ENCODE results near the gene TMCC3. TPM values are rescaled to one million over a fixed set of nuclear protein-coding genes. Genes with fewer than 3 reads are reported as not detected.

TMCC3 gene
- 10 to 100 TPM; 13.5 to 15.4 TPM for total RNA-seq

GRCh38 chr12:94650143-94651056 lies at the start of gene TMCC3:
TMCC3 (minus strand) TSS chr12:94650557; CDS start chr12:94650430, 127 bp downstream.
- Histone ChIP-seq H3K27ac (peak within 1 kb of the TSS; percentile 63 to 83), H3K27me3 (replicated peaks; ENCODE audit: insufficient read depth) (no peaks in the 10 kb centered on the region), H3K4me1 (replicated peaks) (peaks cover 3% of the 10 kb centered on the region), H3K9me3 (no peaks in the 10 kb centered on the region), H3K4me3 (peak within 1 kb of the TSS; percentile 63 to 84), H3K36me3 (no peaks in the 10 kb centered on the region)
- intact Hi-C loops (cut with DNase I), result no loop called here
- WGBS, result 1% methylated on average over 52 of the region's 82 CpGs
- peak; percentile 71 for TF ChIP-seq POLR2A (IDR thresholded peaks at IDR 0.05)
- TF ChIP-seq POLR2AphosphoS5 (IDR thresholded peaks at IDR 0.05), result no peak
- TF ChIP-seq CTCF (IDR thresholded peaks at IDR 0.05), result peak in 2 of 4 experiments; percentile 0 to 9
- peak; percentile 39 for DNase-seq (ENCODE audit: low spot score)

GRCh38 chr12:94699801-94700200 lies 49.4 kb upstream of the TMCC3 start:
- 70% methylated on average over 1 of the region's 1 CpG for WGBS
- no peaks in the 10 kb centered on the region for H3K9me3 ChIP-seq
- DNase-seq (ENCODE audit: low spot score), result no peak
- no peaks in the 10 kb centered on the region for H3K36me3 ChIP-seq
- no peak for TF ChIP-seq CTCF (IDR thresholded peaks at IDR 0.05)
- TF ChIP-seq POLR2A (IDR thresholded peaks at IDR 0.05), result no peak
- TF ChIP-seq POLR2AphosphoS5 (IDR thresholded peaks at IDR 0.05), result no peak
- H3K4me1 ChIP-seq (replicated peaks), result peaks cover 8% of the 10 kb centered on the region
- no peak overlapping the region for H3K27ac ChIP-seq
- intact Hi-C loops (cut with DNase I), result no loop called here
- no peak overlapping the region for H3K4me3 ChIP-seq
- H3K27me3 ChIP-seq (replicated peaks; ENCODE audit: insufficient read depth), result no peaks in the 10 kb centered on the region

- intact Hi-C loops (cut with DNase I), result no loop called here
- no peaks in the 10 kb centered on the region for H3K36me3 ChIP-seq
- no peak overlapping the region for H3K4me3 ChIP-seq
- H3K9me3 ChIP-seq, result no peaks in the 10 kb centered on the region
- DNase-seq (ENCODE audit: low spot score), result no peak
- no peaks in the 10 kb centered on the region for H3K27me3 ChIP-seq (replicated peaks; ENCODE audit: insufficient read depth)
- no peak overlapping the region for H3K27ac ChIP-seq
- H3K4me1 ChIP-seq (replicated peaks), result no peaks in the 10 kb centered on the region
- WGBS, result 69% methylated on average over 3 of the region's 3 CpGs
- TF ChIP-seq CTCF (IDR thresholded peaks at IDR 0.05), result no peak
- no peak for TF ChIP-seq POLR2AphosphoS5 (IDR thresholded peaks at IDR 0.05)
- TF ChIP-seq POLR2A (IDR thresholded peaks at IDR 0.05), result no peak
Observed at GRCh38 chr12:94698578-94698977, 48.2 kb upstream of the TMCC3 start.

- intact Hi-C loops (cut with DNase I), result no loop called here
- H3K27ac ChIP-seq, result no peak overlapping the region
Observed at GRCh38 chr12:94697631-94698030, 47.3 kb upstream of the TMCC3 start.

More at GRCh38 chr12:94697631-94698030, 47.3 kb upstream of the TMCC3 start:
- no peaks in the 10 kb centered on the region for H3K27me3 ChIP-seq (replicated peaks; ENCODE audit: insufficient read depth)
- TF ChIP-seq POLR2AphosphoS5 (IDR thresholded peaks at IDR 0.05), result no peak
- TF ChIP-seq POLR2A (IDR thresholded peaks at IDR 0.05), result no peak
- no peak for TF ChIP-seq CTCF (IDR thresholded peaks at IDR 0.05)
- H3K36me3 ChIP-seq, result no peaks in the 10 kb centered on the region
- no peaks in the 10 kb centered on the region for H3K4me1 ChIP-seq (replicated peaks)
- H3K4me3 ChIP-seq, result no peak overlapping the region
- H3K9me3 ChIP-seq, result no peaks in the 10 kb centered on the region
- DNase-seq (ENCODE audit: low spot score), result no peak

All from prostate gland (tissue), 2 donors.